OCI-LY3 (cell line): ENCODE measurements around the gene SSUH2.

Source experiments
- H2AFZ ChIP-seq: fragments of 200-600, 300-600 bp; shearing (Covaris generic); 2 replicates; pipeline ENCODE4 v1.6.0; 2014; ENCODE audit warnings: antibody characterized with exemption, low read depth, low read length
- H3K27ac ChIP-seq: fragments of 200-600, 300-600 bp; sonication (generic); 2 replicates; pipeline ENCODE4 v1.5.1; 2014; ENCODE audit warnings: mild to moderate bottlenecking, low read length, moderate library complexity, mixed read lengths
- H3K27me3 ChIP-seq: fragments of 200-600, 300-600 bp; sonication (generic); 2 replicates; pipeline ENCODE4 v1.6.1; 2014; ENCODE audit warnings: low read depth, low read length, mixed read lengths
- H3K36me3 ChIP-seq: fragments of 200-600, 300-600 bp; sonication (generic); replicated peaks from 2 replicates; pipeline ENCODE3; 2014; ENCODE audit warnings: low read depth, low read length, mixed read lengths
- H3K4me1 ChIP-seq: fragments of 300-600, 200-600 bp; sonication (generic); 2 replicates; pipeline ENCODE4 v1.6.1; 2014; ENCODE audit warnings: low read length, mixed read lengths
- H3K4me2 ChIP-seq: fragments of 200-600, 300-600 bp; sonication (generic); 2 replicates; pipeline ENCODE4 v1.6.1; 2014; ENCODE audit warnings: low read length, mixed read lengths
- H3K4me3 ChIP-seq: fragments of 300-600, 200-600 bp; sonication (generic); 2 replicates; pipeline ENCODE4 v1.5.1; 2014; ENCODE audit warnings: antibody characterized with exemption, mild to moderate bottlenecking, low read length, moderate library complexity
- H3K79me2 ChIP-seq: fragments of 300-600, 200-600 bp; shearing (Covaris generic); 2 replicates; pipeline ENCODE4 v1.6.1; 2014; ENCODE audit warnings: mild to moderate bottlenecking, low read length, mixed read lengths
- H3K9ac ChIP-seq: fragments of 300-600, 200-600 bp; shearing (Covaris generic); 2 replicates; pipeline ENCODE4 v1.6.0; 2014; ENCODE audit warnings: mild to moderate bottlenecking, low read length, moderate library complexity
- H3K9me3 ChIP-seq: fragments of 200-600, 300-600 bp; shearing (Covaris generic); 2 replicates; pipeline ENCODE4 v1.6.1; 2014; ENCODE audit warnings: low read length, mixed read lengths; ENCODE audit not compliant: insufficient read depth
- H4K20me1 ChIP-seq: fragments of 200-600, 300-600 bp; sonication (generic); 2 replicates; pipeline ENCODE4 v1.6.1; 2016; ENCODE audit warnings: low read length, mixed read lengths; ENCODE audit not compliant: insufficient read depth
- EZH2phosphoT487 ChIP-seq: fragments of 200-600 bp; shearing (Covaris generic); IDR thresholded peaks from 2 replicates; pipeline ENCODE4 v1.6.1; 2018; ENCODE audit warnings: antibody characterized with exemption, mixed run types, low read depth
- TF ChIP-seq, protein P1 (sequence below): fragments of 200-600, 300-600 bp; sonication (generic); IDR thresholded peaks from 2 replicates; pipeline ENCODE4 v1.5.1; 2014; ENCODE audit warnings: antibody characterized with exemption, low read length, low read depth

The SSUH2 gene

DNA sequence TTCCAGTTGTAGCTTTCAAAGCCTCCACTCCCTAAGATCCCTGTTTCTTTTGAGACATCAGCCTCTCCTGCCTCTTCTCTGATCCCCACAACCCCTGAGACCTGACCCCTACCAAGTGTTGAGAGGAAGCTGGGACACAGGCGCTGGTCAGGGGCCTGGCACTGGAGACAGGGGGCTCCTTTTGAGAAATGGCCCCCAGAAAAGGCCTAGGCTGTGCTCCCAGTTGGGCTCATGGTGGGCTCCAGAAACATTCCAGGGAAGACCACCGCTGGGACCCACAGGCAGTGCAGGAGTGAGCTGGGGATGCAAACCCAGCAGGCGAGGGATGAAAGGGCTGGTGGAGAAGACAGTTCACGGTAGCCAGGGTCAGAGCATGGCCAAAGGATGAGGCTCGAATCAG is 16.6 kb downstream of the SSUH2 start:
- TF ChIP-seq, protein P1, sequence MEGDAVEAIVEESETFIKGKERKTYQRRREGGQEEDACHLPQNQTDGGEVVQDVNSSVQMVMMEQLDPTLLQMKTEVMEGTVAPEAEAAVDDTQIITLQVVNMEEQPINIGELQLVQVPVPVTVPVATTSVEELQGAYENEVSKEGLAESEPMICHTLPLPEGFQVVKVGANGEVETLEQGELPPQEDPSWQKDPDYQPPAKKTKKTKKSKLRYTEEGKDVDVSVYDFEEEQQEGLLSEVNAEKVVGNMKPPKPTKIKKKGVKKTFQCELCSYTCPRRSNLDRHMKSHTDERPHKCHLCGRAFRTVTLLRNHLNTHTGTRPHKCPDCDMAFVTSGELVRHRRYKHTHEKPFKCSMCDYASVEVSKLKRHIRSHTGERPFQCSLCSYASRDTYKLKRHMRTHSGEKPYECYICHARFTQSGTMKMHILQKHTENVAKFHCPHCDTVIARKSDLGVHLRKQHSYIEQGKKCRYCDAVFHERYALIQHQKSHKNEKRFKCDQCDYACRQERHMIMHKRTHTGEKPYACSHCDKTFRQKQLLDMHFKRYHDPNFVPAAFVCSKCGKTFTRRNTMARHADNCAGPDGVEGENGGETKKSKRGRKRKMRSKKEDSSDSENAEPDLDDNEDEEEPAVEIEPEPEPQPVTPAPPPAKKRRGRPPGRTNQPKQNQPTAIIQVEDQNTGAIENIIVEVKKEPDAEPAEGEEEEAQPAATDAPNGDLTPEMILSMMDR: no peak
- no peak for TF ChIP-seq EZH2phosphoT487
- no peak overlapping the region for H3K9ac ChIP-seq
- H3K4me1 ChIP-seq: peaks cover 5% of the 10 kb centered on the region; the same call in 1 of the 2 replicates
- no peaks in the 10 kb centered on the region for H3K9me3 ChIP-seq
- no peak overlapping the region for H3K27ac ChIP-seq
- H2AFZ ChIP-seq: no peak overlapping the region
- H3K4me3 ChIP-seq: no peak overlapping the region
- H4K20me1 ChIP-seq: no peaks in the 10 kb centered on the region
- no peak overlapping the region for H3K4me2 ChIP-seq
- no peaks in the 10 kb centered on the region for H3K27me3 ChIP-seq
- no peaks in the 10 kb centered on the region for H3K36me3 ChIP-seq
- no peaks in the 10 kb centered on the region for H3K79me2 ChIP-seq

- H3K79me2 ChIP-seq: no peaks in the 10 kb centered on the region
- H3K4me1 ChIP-seq: peaks cover 5% of the 10 kb centered on the region; the same call in 1 of the 2 replicates
- no peak for TF ChIP-seq EZH2phosphoT487
- TF ChIP-seq, protein P1: no peak
- no peaks in the 10 kb centered on the region for H4K20me1 ChIP-seq
- H3K9ac ChIP-seq: no peak overlapping the region
- H3K27me3 ChIP-seq: no peaks in the 10 kb centered on the region
- H2AFZ ChIP-seq: no peak overlapping the region
- no peak overlapping the region for H3K4me3 ChIP-seq
- H3K9me3 ChIP-seq: no peaks in the 10 kb centered on the region
- no peak overlapping the region for H3K27ac ChIP-seq
- H3K4me2 ChIP-seq: no peak overlapping the region
- H3K36me3 ChIP-seq: no peaks in the 10 kb centered on the region
Measured at GRCh38 chr3:8627201-8627940, 17.2 kb downstream of the SSUH2 start.

GRCh38 chr3:8625991-8626390 is 18.6 kb downstream of the SSUH2 start:
- Histone ChIP-seq H3K27ac (no peak overlapping the region), H3K4me3 (no peak overlapping the region), H3K36me3 (no peaks in the 10 kb centered on the region), H3K9ac (no peak overlapping the region), H3K79me2 (no peaks in the 10 kb centered on the region), H3K4me1 (peaks cover 5% of the 10 kb centered on the region; the same call in 1 of the 2 replicates), H4K20me1 (no peaks in the 10 kb centered on the region), H2AFZ (no peak overlapping the region), H3K27me3 (no peaks in the 10 kb centered on the region), H3K4me2 (no peak overlapping the region), H3K9me3 (no peaks in the 10 kb centered on the region)
- no peak for TF ChIP-seq EZH2phosphoT487
- TF ChIP-seq, protein P1: no peak

GRCh38 chr3:8624612-8625011 is 20.0 kb downstream of the SSUH2 start:
- no peaks in the 10 kb centered on the region for H3K27me3 ChIP-seq
- TF ChIP-seq EZH2phosphoT487: no peak
- TF ChIP-seq, protein P1: no peak
- no peaks in the 10 kb centered on the region for H3K36me3 ChIP-seq
- H3K79me2 ChIP-seq: no peaks in the 10 kb centered on the region
- H3K27ac ChIP-seq: no peak overlapping the region
- H3K9me3 ChIP-seq: no peaks in the 10 kb centered on the region
- H3K4me1 ChIP-seq: peaks cover 5% of the 10 kb centered on the region; the same call in 1 of the 2 replicates
- no peak overlapping the region for H2AFZ ChIP-seq
- no peak overlapping the region for H3K9ac ChIP-seq
- no peak overlapping the region for H3K4me2 ChIP-seq
- no peak overlapping the region for H3K4me3 ChIP-seq
- H4K20me1 ChIP-seq: no peaks in the 10 kb centered on the region
